NCI-H510A treated with DMSO at 0.1 percent for 48 hours (cell line): ENCODE results near the gene TIMM50.

Experiments
- DNase-seq: peaks from one replicate; lab custom pipeline; 2025; lab: John Stamatoyannopoulos, UW

Gene TIMM50

DNA sequence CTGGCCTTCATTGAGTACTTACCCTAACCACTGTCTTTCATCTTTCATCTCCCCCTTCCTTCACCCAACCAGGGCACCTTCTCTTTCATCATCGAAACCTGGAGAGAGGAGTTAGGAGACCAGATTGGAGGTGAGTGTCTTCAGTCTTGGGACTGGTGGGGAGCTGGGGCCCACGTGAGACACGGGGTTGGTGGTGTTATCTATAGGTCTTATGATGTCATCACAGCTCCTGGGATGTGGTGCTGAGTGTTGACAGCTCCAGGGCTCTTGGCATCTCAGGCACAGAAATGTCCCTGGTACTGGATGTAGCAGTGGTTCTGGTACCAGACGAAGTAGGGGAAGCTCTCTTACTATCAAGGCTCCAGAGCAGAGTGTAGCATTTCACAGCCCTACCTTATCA lies 19.9 kb downstream of the TIMM50 start:
- DNase-seq = no peak

DNA sequence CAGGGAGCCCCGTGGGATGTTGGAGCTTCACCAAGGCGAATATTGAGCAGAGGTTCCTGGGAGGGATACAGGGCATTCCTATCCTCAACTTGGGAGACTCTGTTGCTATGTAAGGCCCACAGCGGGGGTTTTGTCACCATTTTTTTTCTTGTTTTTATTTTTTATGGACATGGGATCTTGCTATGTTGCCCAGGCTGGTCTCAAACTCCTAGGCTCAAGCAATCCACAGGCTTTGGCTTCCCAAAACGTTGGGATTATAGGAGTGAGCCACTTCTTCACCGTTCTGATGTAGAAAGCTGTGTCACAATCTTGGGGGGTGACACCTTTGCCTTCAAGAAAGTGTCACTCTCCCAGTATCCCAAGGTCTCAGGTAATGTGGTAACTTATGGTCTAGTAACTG lies 20.7 kb downstream of the TIMM50 start:
- DNase-seq = no peak

DNA sequence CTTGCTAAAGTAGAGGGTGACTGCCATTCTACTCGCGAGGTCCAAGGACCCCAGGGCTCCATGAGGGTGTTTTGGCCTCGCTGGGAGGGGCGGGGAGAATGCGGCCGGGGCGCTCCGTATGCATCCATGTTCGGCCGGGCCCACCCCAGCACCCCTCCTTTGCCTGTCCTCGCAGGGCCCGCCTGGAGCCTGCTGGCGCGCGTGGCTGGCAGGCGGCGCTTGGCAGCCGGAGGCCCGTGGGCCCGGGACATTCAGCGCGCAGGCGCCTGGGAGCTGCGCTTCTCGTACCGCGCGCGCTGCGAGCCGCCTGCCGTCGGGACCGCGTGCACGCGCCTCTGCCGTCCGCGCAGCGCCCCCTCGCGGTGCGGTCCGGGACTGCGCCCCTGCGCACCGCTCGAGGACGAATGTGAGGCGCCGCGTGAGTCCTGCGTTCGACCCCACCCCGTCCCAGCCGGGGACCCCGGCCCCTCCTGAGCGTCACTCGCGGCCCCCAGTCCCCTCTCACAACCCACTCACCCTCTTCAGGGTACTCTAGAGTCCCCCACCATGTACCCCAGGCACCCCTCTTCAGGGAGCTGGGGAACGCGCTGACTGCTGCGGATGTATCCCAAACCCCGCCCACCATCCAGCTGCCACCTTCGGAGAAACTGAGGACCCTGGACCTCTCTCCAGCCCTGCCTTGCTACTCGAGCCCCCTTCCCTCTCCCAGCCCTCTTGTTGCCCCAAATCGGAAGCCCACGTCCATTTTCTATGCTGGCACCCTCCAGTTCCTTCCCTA lies 22.2 kb downstream of the TIMM50 start:
- DNase-seq = no peak

DNA sequence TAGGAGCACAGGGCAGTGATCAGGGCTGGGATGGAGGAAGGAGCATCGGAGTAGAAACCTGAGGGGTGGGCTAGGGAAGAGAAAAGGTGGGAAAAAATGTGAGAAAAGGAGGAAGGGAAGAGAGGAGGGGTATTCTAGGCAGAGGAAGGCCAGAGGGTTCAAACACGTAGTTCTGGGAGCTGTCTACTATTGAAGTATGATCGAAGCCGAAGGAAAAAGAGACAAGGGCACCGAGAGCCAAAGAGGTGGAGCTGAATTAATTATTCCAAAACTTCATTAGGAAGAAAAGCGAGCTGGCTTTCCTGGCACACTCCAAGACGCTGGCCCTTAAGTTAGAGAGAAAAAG lies 25.9 kb downstream of the TIMM50 start:
- no peak for DNase-seq

DNA sequence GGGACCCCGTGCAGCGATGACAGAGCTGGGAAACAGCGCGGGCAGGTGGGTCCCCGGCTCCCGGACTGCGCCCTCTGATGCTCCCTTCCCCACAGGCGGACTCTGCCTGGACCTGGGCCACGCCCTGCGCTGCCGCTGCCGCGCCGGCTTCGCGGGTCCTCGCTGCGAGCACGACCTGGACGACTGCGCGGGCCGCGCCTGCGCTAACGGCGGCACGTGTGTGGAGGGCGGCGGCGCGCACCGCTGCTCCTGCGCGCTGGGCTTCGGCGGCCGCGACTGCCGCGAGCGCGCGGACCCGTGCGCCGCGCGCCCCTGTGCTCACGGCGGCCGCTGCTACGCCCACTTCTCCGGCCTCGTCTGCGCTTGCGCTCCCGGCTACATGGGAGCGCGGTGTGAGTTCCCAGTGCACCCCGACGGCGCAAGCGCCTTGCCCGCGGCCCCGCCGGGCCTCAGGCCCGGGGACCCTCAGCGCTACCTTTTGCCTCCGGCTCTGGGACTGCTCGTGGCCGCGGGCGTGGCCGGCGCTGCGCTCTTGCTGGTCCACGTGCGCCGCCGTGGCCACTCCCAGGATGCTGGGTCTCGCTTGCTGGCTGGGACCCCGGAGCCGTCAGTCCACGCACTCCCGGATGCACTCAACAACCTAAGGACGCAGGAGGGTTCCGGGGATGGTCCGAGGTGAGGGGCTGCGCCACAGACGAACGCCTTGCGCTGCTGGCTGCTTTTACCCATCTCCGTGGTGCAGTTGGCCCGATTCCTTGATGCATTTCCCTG lies 26.5 kb downstream of the TIMM50 start:
- DNase-seq = peak; percentile 59

DNA sequence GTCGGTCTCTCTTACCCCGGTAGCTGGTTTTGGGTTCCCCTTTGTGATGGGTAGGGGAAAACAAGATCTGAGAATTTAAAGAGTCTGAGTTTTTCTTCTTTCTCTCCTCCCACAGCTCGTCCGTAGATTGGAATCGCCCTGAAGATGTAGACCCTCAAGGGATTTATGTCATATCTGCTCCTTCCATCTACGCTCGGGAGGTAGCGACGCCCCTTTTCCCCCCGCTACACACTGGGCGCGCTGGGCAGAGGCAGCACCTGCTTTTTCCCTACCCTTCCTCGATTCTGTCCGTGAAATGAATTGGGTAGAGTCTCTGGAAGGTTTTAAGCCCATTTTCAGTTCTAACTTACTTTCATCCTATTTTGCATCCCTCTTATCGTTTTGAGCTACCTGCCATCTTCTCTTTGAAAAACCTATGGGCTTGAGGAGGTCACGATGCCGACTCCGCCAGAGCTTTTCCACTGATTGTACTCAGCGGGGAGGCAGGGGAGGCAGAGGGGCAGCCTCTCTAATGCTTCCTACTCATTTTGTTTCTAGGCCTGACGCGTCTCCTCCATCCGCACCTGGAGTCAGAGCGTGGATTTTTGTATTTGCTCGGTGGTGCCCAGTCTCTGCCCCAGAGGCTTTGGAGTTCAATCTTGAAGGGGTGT lies 27.2 kb downstream of the TIMM50 start:
- no peak for DNase-seq

DNA sequence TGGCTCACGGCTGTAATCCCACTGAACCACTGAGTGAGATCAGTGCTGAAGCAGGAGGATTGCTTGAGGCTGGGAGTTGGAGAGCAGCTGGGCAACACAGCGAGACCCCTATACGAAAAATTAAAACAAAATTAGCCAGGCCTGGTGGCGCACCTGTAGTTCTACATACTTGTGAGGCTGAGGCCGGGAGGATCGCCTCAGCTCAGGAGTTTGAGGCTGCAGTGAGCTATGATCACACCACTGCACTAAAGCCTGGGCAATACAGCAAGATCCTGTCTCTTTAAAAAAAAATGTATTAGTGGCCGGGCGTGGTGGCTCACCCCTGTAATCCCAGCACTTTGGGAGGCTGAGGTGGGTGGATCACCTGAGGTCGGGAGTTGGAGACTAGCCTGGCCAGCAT lies 28.0 kb downstream of the TIMM50 start:
- no peak for DNase-seq

DNA sequence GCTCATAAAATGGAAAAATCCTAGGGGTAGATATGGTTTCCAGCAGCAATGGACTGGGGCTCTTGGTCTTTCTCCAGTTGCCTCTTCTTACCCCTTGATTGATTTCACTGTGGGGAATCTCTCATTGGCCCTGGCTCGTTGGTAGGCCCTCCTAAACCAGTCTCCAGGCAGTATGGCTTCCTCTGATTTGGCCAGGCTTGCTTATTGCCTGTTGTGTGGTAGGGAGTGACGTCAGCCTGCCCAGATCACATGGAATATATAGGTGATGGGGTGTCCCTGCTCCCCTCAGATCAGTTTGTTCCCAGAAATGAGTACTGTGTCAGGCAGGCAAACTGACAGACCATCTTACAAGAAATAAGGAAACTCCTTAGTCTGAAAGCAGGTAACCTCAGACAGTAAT lies 28.6 kb downstream of the TIMM50 start:
- no peak for DNase-seq

DNA sequence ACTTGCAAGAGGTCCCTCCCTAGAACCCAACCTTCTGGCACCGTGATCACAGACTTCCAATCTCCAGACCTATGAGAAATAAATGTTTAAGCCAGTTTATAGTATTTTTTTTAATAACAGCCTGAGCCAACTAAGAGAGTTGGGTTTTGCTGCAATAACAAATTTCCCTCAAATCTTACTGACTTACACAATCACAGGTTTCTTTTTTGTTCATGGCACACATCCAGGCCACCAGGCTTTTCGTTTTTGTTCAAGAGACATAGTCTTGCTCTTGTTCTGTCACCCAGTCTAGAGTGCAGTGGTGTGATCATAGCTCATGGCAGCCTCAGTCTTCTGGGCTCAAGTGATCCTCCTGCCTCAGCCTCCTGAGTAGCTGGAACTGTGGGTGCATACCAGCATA lies 32.4 kb downstream of the TIMM50 start:
- DNase-seq = no peak

DNA sequence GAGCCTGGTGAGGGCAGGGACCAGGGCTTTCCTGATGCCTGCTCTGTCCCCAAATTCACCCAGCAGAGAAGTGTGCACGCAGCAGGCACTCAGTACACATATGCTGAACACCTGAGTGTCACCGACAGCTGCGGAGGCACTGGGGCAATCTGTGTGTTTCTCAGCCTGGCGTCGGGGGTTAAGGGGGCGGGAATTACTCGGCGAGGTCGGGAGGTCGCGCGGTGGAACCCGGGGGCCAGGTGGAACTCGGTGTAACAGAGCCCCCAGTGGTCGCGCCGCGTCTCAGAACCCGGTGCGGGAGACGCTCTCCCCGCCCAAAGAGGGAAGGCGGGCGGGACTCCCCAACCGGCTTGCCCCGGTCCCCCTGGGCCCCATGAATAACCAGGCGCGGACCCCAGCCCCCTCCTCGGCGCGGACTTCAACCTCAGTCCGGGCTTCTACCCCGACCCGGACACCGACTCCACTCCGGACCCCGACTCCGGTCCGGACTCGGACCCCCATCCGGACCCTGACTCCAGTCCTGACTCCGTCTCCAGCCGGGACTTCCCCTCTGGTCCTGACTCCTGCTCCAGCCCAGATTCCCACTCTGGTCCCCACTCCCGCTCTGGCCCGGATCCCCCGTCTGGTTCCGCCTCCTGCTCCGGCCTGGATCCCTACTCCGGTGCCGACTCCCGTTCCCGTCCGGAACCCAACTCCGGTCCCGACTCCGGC lies 34.4 kb downstream of the TIMM50 start, which contains the start of gene SELENOV:
TSS of gene SELENOV (plus strand) at position 300 of the 711 bp plus-strand sequence. CDS start at position 374, 74 bp downstream.
- no peak for DNase-seq

DNA sequence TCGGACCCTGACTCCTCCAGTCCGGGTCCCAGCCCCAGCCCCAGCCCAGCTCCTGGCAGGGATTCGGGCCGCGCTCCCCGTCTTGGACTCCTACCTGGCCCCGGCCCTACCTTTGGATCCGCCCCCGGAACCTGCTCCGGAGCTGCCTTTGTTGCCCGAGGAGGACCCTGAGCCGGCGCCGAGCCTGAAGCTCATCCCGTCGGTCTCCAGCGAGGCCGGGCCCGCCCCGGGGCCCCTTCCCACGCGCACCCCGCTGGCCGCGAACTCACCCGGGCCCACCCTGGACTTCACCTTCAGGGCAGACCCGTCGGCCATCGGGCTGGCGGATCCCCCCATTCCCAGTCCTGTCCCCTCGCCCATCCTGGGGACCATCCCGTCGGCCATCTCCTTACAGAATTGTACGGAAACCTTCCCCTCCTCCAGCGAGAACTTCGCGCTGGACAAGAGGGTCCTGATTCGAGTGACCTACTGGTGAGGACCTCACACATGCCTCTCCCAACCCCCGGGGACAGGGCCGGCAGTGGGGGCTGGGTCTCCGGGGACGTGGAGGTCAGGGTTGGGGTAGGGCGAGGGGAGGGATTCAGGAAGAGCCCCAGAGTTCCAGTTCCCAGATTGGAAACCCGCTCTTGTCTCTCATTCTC lies 35.0 kb downstream of the TIMM50 start:
- no peak for DNase-seq

DNA sequence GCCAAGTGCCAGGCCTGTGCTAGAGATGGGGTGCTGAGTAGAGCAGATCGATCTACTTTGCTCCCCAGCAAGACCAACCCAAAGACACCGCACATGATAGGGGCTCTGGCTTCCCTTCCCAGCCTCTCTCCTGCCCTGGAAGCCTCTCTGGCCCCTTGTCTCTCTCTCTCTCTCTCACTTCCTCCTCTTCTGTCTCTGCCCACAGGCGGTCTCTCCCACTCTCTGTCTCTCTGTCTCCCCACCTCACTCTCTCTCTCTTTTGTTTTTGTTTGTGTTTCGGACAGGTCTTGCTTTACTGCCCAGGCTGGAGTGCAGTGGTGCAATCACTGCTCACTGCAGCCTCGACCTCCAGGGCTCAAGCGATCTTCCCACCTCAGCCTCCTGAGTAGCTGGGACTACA lies 35.6 kb downstream of the TIMM50 start:
- no peak for DNase-seq

DNA sequence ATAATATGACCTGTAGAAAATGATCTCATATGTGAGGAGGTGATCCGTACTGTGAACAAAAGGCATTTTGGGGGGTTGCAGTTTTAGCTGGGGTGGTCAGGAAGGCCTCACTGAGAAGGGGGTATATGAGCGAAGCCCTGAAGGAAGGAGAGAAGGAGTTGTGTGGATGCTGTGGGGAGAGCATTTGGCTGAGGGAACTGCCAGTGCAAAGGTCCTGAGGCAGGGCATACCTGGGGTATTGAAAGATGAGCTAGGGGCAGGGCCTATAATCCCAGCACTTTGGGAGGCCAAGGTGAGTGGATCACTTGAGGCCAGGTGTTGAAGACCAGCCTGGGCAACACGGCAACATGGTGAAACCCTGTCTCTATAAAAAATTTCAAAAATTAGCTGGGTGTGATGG lies 36.8 kb downstream of the TIMM50 start:
- no peak for DNase-seq

DNA sequence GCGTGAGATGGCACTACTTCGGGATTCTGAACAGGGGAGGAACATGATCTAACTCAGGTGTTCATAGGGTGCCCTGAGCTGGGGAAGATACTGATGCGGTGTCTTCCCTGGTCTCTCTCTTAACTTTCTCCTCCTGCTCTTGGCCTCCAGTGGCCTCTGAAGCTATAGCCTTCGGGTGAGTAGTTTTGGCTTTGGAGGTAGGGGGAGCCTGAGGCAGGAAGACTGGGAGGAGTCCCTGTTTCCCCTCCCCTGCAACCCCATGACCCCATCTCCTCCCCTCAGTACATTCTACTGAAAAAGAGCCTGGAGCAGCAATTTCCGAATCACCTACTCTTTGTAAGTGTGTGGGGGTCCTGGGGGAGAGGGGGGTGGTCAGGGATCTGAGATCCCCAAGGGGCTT lies 37.8 kb downstream of the TIMM50 start:
- DNase-seq = peak; percentile 57

DNA sequence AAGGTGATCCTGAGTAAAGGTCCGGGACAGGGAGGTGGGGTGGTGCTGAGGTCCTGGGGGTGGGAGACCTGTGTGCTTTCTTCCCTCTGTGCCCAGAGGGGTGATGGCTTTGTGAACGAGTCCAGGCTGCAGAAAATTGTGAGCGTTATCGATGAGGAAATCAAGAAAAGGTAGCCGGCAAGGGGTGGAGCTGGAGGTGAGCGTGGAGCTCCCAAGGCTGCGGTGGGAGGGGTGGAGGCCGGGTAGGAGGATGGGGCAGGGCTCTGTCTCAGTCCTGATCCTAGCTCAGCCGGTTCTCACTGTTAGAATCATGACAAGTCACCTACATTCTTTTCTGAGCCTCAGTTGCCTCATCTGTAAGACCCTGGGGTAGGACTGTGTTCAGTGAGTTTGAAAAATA lies 38.3 kb downstream of the TIMM50 start:
- DNase-seq = peak; percentile 49

DNA sequence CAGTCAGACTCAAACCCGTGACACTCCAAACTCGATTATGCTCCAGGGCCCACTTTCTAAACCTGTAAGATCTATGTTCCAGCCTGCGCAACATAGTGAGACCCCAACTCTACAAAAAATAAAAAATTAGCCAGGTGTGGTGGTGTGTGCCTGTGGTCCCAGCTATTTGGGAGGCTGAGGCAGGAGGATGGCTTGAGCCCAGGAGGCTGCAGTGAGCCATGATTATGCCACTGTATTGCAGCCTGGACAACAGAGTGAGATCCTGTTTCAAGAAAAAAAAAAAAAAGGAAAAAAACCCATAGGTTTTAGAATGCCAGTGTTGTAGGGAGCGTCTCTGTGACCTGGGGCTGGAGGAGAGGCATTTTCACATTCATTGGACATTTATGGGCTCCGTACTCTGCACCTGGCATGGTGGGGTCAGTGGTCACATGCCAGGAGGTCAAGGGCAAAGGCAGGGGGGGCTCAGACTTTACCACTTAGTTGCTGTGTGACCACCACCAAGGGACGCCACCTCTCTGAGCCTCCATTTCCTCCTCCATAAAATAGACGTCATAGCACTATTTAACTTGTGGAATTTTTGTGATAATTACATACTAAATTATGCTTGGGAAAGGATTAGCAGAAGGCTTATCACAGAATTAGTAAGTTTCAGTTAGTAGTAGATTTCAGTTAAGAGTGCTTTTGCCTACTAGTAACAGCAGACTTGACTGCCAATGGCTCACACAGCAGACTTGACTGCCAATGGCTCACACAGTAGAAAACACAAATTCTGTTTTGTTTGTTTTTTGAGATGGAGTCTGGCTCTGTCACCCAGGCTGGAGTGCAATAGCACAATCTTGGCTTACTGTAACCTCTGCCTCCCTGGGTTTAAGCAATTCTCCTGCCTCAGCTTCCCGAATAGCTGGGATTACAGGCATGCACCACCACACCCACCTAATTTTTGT lies 40.2 kb downstream of the TIMM50 start:
- DNase-seq = no peak

DNA sequence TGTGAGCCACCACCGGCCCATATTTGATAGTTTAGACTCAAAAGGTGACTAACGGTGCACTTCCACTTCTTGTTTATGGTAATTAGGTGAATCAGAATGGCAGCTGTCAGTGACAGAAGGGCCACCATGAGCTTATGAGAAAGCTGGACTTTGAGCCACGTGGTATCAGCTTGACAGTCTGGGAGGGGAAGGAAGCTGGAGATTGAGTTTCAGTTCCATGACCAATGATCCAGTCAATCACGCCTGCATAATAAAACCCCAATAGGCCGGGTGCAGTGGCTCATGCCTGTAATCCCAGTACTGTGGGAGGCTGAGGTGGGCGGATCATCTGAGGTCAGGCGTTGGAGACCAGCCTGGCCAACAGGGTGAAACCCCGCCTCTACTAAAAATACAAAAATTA lies 43.9 kb downstream of the TIMM50 start:
- DNase-seq = no peak

DNA sequence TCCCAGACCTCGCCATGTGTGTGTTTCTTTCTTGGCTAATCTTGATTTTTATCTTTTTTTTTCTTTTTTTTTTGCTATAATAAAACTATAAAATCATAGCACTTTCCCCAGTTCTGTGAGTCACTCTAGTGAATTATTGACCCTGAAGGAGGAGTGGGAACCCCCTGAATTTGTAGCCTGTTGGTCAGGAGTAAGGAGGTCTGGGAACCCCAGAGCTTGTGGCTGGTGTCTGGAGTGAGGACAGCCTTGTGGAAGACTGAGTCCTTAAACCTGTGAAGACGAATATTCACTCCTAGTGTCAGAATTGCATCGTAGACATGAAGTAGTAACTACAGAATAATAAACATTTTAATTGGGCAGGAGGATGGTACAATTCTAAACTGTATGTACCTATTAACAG lies 44.6 kb downstream of the TIMM50 start:
- DNase-seq = no peak

DNA sequence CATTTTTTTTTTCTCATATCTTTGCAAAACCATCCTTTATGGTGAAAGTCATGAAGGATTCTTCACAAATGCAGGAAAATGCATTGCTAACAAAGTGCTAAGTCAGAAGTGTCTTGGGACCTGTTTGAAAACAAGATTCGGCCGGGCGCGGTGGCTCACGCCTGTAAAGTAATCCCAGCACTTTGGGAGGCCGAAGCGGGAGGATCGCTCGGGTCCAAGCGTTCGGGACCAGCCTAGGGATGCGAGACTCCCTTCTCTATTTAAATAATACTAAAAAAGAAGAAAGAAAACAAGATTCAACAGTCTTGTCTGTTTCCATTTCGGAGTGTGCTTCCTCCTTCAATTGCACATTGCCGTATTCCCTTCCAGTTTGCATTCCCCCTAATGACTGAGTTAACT lies 51.2 kb downstream of the TIMM50 start:
- DNase-seq = no peak

DNA sequence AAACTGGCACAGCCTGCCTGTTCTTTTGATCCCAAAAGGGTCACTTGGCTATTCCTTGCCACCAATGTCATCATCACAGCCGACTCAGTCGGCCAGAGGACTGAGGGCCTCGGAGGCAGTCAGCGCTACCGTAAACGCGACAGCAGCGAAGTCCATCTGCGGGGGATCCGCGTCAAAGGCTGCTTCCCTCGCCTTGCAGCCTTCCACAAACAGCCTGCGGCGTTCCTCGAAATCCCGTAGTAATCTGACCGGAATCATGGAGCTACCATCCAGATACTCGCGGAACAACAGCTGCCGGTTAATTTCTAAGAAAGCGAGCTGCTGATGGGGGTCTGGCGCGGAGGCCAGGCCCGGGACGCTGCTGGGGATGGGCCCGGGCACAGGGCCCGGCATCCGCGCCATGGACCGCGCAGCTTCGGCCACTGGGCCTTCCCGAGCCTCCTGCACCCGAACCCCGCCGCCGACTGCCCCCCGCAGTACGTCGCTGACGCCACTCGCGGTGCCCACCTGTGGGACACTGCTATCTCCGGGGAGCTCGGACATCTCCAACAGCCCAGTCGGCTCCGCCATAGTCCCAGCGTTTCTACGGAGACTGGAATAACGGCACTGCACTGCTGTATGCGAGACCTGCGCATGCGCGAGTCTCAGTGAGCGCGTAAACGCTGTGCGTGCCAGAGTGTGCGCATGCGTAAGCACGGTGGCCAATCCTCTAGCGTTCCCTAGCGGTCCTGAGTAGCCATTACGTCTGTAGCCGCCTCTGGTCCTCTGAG lies 51.8 kb downstream of the TIMM50 start, which contains the start of gene EID2B:
TSS of gene EID2B (minus strand) at position 620 of the 770 bp plus-strand sequence. CDS start at position 570, 50 bp downstream.
- peak; percentile 97 for DNase-seq
